ENCODE measurements around the gene CADPS2. TPM values are rescaled to one million over a fixed set of nuclear protein-coding genes. Genes with fewer than 3 reads are reported as not detected.

CADPS2 gene
- total RNA-seq, 6 experiments from 2014 or later, result 7.6 to 14.7 (median 9.4) TPM

DNA sequence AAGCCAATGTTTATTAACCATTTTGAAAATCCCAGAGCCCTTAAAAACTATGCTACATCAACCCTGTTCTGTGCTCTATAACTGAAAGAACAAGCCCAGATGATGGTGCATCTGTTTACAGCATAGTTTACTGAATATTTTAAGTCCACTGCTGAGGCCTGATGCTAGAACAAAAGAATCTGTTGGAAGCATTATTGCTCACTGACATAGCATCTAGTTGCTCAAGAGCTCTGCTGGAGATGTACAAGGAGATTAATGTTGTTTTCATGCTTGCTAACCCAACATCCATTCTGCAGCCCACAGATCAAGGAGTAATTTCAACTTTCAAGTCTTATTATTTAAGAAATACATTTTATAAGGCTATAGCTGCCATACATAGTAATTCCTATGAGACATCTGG lies 400.4 kb downstream of the CADPS2 start:
- H3K4me1 ChIP-seq, result peaks cover 0 to 10% (median 0%) of the 10 kb centered on the region in 4 donors
- no peaks in the 10 kb centered on the region for H3K36me3 ChIP-seq
- no peak for ATAC-seq
- no peak overlapping the region for H3K27ac ChIP-seq
- intact Hi-C loops (cut with DNase I), result no loop called here
- TF ChIP-seq, protein P1, sequence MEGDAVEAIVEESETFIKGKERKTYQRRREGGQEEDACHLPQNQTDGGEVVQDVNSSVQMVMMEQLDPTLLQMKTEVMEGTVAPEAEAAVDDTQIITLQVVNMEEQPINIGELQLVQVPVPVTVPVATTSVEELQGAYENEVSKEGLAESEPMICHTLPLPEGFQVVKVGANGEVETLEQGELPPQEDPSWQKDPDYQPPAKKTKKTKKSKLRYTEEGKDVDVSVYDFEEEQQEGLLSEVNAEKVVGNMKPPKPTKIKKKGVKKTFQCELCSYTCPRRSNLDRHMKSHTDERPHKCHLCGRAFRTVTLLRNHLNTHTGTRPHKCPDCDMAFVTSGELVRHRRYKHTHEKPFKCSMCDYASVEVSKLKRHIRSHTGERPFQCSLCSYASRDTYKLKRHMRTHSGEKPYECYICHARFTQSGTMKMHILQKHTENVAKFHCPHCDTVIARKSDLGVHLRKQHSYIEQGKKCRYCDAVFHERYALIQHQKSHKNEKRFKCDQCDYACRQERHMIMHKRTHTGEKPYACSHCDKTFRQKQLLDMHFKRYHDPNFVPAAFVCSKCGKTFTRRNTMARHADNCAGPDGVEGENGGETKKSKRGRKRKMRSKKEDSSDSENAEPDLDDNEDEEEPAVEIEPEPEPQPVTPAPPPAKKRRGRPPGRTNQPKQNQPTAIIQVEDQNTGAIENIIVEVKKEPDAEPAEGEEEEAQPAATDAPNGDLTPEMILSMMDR (IDR thresholded peaks at IDR 0.05), result no peak
- H3K9me3 ChIP-seq, result no peaks in the 10 kb centered on the region
- H3K4me3 ChIP-seq, result no peak overlapping the region
- no peaks in the 10 kb centered on the region for H3K27me3 ChIP-seq
- no peak for DNase-seq

DNA sequence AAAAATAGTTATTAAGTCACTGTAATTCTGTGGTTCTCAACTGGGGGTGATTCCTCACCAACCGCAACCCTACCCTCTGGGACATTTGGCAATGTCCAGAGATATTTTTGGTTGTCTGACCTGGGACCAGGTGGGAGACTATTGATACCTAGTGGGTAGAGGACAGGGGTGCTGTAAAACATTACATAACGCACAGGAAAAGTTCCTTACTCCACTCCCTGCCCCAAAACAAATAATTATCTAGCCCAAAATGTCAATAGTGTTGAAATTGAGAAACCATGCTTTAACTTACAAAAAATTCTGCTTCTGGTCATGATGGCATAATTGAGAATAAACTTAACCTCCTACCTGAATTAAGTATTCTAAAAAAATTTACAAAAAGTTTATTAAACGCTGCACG lies 404.0 kb downstream of the CADPS2 start:
- 28% methylated on average over 4 of the region's 4 CpGs for WGBS (ENCODE audit: insufficient coverage, low coverage, low lambda C conversion rate, missing lambda C conversion rate)
- H3K4me1 ChIP-seq, result peaks cover 0 to 10% (median 0%) of the 10 kb centered on the region in 4 donors
- peak; percentile 66 to 90 (median 70) for ATAC-seq
- H3K36me3 ChIP-seq, result no peaks in the 10 kb centered on the region
- intact Hi-C loops (cut with DNase I), result no loop called here
- no peaks in the 10 kb centered on the region for H3K27me3 ChIP-seq
- H3K9me3 ChIP-seq, result no peaks in the 10 kb centered on the region
- no peak for TF ChIP-seq POLR2A (IDR thresholded peaks at IDR 0.05)
- TF ChIP-seq, protein P1 (IDR thresholded peaks at IDR 0.05), result no peak
- H3K4me3 ChIP-seq, result no peak overlapping the region
- DNase-seq, result no peak
- no peak overlapping the region for H3K27ac ChIP-seq

DNA sequence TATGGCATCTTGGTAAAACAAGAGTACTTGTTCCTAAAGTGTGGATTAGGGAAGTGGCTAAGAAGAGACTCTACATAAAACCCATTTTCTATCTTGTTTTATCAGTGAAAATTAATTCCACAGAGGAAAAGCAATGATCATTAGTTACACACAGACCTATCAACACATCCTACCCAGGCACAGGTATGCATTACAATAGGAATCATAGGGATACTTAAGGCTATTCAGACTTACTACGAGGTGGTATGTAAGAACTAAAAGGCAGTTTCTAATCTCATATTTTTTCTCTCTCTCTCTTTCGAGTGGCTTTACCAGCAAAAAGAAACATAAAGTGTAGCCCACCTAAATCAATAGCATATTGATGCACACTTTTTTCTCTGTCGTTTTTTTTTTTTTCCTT lies 415.4 kb downstream of the CADPS2 start:
- Histone ChIP-seq H3K27ac (no peak overlapping the region), H3K36me3 (no peaks in the 10 kb centered on the region), H3K9me3 (no peaks in the 10 kb centered on the region), H3K27me3 (no peaks in the 10 kb centered on the region), H3K4me3 (no peak overlapping the region), H3K4me1 (no peaks in the 10 kb centered on the region)
- intact Hi-C loops (cut with DNase I), result no loop called here
- ATAC-seq (no peak), DNase-seq (no peak)
- 67% methylated on average over 3 of the region's 3 CpGs for WGBS (ENCODE audit: insufficient coverage, low coverage, low lambda C conversion rate, missing lambda C conversion rate)
- no peak for TF ChIP-seq POLR2A (IDR thresholded peaks at IDR 0.05)
- TF ChIP-seq, protein P1 (IDR thresholded peaks at IDR 0.05), result no peak

DNA sequence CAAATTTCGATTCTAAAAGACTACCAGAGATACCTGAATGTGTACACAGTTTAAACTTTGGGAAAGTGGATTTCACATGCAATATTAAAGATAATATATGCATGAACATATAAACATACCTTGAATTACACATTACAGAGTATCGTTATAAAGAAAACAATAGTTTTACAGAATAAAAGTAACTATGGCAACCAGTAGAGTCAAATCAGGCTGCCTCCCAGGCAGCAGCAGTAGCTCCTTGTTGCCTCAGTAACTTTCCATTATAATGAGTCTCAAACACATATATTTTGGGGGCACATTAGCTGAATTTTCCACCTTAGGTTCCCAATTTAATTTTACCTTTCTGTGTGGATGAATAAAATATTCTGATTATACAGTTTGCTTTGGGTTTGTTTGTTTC lies 417.3 kb downstream of the CADPS2 start:
- DNase-seq (no peak), ATAC-seq (no peak)
- Histone ChIP-seq H3K4me3 (no peak overlapping the region), H3K36me3 (no peaks in the 10 kb centered on the region), H3K27ac (no peak overlapping the region), H3K27me3 (no peaks in the 10 kb centered on the region), H3K9me3 (no peaks in the 10 kb centered on the region), H3K4me1 (no peaks in the 10 kb centered on the region)
- intact Hi-C loops (cut with DNase I), result no loop called here
- WGBS (ENCODE audit: insufficient coverage, low coverage, low lambda C conversion rate, missing lambda C conversion rate), result 77% methylated on average over 2 of the region's 2 CpGs
- TF ChIP-seq POLR2A (IDR thresholded peaks at IDR 0.05), result no peak
- TF ChIP-seq, protein P1 (IDR thresholded peaks at IDR 0.05), result no peak

Data from right lobe of liver (tissue), 6 donors.